ES-I3 (cell line): ENCODE data around the gene ERCC6.

Source experiments
- H3K36me3 ChIP-seq: 2 replicates; pipeline ENCODE4 v1.6.1; 2013; ENCODE audit warnings: mild to moderate bottlenecking, low read length, control low read depth, moderate library complexity; ENCODE audit not compliant: insufficient read depth
- H3K4me1 ChIP-seq: 2 replicates; pipeline ENCODE4 v1.6.1; 2013; ENCODE audit warnings: mild to moderate bottlenecking, control low read depth, low read length; ENCODE audit not compliant: insufficient read depth
- H3K9ac ChIP-seq: 2 replicates; pipeline ENCODE4 v1.6.1; 2013; ENCODE audit warnings: low read depth, mild to moderate bottlenecking, low read length, moderate library complexity
- H3K9me3 ChIP-seq: 2 replicates; pipeline ENCODE4 v1.6.1; 2013; ENCODE audit warnings: mild to moderate bottlenecking, low read length, moderate library complexity; ENCODE audit not compliant: control insufficient read depth, insufficient read depth

Gene ERCC6

GRCh38 chr10:49560526-49560925 is 21.6 kb upstream of the ERCC6 start:
- peaks cover 7% of the 10 kb centered on the region; the same call in 1 of the 2 replicates for H3K4me1 ChIP-seq
- H3K9me3 ChIP-seq: peaks cover 3% of the 10 kb centered on the region; the same call in 1 of the 2 replicates
- no peaks in the 10 kb centered on the region for H3K36me3 ChIP-seq

GRCh38 chr10:49559476-49559875 is 20.6 kb upstream of the ERCC6 start:
- Histone ChIP-seq H3K9ac (no peak overlapping the region), H3K36me3 (no peaks in the 10 kb centered on the region), H3K9me3 (peaks cover 3% of the 10 kb centered on the region; the same call in 1 of the 2 replicates), H3K4me1 (peaks cover 7% of the 10 kb centered on the region; the same call in 1 of the 2 replicates)

More at GRCh38 chr10:49560526-49560925, 21.6 kb upstream of the ERCC6 start:
- no peak overlapping the region for H3K9ac ChIP-seq

GRCh38 chr10:49558190-49558589 is 19.3 kb upstream of the ERCC6 start:
- H3K36me3 ChIP-seq: no peaks in the 10 kb centered on the region
- H3K4me1 ChIP-seq: peaks cover 7% of the 10 kb centered on the region; the same call in 1 of the 2 replicates
- H3K9me3 ChIP-seq: peaks cover 3% of the 10 kb centered on the region; the same call in 1 of the 2 replicates
- H3K9ac ChIP-seq: no peak overlapping the region

- Histone ChIP-seq H3K4me1 (peaks cover 7% of the 10 kb centered on the region; the same call in 1 of the 2 replicates), H3K9me3 (peaks cover 3% of the 10 kb centered on the region; the same call in 1 of the 2 replicates), H3K36me3 (no peaks in the 10 kb centered on the region), H3K9ac (no peak overlapping the region)
These were observed 18.8 kb upstream of the ERCC6 start for GRCh38 chr10:49557681-49558080.

DNA sequence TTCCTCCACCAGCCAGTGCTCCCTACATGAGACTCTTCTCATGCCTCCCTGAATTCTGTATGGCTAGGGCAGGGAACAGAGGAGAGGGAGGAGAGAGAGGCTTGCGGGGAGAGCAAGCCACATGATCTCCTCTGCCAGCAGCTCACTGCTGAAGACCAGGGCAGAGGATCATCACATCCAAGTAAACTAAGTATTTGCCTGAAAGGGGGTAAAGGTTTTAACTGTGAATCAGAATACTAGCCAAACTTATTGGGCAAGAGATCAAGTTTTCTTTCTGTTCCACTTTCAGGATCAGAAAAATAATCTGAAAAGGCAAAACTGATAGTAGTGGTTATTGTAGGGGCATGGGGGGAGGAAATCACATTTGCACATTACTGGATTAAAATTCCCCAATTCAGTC is 17.8 kb upstream of the ERCC6 start:
- H3K4me1 ChIP-seq: peaks cover 7% of the 10 kb centered on the region; the same call in 1 of the 2 replicates
- H3K9ac ChIP-seq: no peak overlapping the region
- H3K9me3 ChIP-seq: peaks cover 3% of the 10 kb centered on the region; the same call in 1 of the 2 replicates
- H3K36me3 ChIP-seq: no peaks in the 10 kb centered on the region

DNA sequence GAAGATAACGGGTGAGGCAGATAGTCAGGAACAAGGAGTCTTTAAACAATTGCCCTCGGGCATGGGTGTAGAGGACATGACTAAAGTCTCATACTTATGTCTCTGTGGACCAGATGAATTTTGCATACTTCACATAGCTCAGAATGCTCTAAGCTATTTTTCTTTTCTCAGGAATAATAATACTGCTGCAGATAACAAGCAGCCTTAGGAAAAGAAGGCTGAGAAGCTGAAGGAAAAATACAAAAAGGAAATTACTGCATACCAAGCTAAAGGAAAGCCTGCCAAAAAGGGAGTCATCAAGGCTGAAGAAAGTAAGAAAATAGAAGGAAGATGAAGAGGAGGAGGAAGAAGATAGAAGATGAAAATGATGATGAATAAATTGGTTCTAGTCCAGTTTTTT is 13.4 kb upstream of the ERCC6 start:
- Histone ChIP-seq H3K9ac (no peak overlapping the region), H3K9me3 (peaks cover 3% of the 10 kb centered on the region; the same call in 1 of the 2 replicates), H3K36me3 (no peaks in the 10 kb centered on the region), H3K4me1 (no peaks in the 10 kb centered on the region)

DNA sequence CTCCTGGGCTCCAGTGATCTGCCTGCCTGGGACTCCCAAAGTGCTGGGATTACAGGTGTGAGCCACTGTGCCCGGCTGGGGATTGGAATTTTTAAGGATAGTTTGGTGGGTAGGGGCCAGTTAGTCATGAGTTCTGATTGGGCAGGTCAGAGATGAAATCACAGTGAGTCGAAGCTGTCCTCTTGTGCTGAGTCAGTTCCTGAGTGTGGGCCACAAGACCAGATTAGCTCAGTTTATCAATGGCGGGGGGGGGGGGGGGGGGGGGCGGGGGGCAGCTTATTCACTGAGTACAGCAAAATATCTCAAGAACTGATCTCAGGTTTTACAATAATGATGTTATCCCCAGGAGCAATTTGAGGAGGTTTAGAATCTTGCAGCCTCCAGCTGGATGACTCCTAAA is 11.6 kb upstream of the ERCC6 start:
- H3K9me3 ChIP-seq: no peaks in the 10 kb centered on the region; the same call in 1 of the 2 replicates
- H3K4me1 ChIP-seq: no peaks in the 10 kb centered on the region
- no peaks in the 10 kb centered on the region for H3K36me3 ChIP-seq
- H3K9ac ChIP-seq: no peak overlapping the region

GRCh38 chr10:49549640-49550346 is 10.9 kb upstream of the ERCC6 start:
- no peaks in the 10 kb centered on the region for H3K36me3 ChIP-seq
- H3K4me1 ChIP-seq: no peaks in the 10 kb centered on the region
- peaks cover 5% of the 10 kb centered on the region for H3K9me3 ChIP-seq
- no peak overlapping the region for H3K9ac ChIP-seq

GRCh38 chr10:49543604-49544003 is 4.7 kb upstream of the ERCC6 start:
- no peak overlapping the region for H3K9ac ChIP-seq
- no peaks in the 10 kb centered on the region for H3K36me3 ChIP-seq
- peaks cover 7% of the 10 kb centered on the region for H3K9me3 ChIP-seq
- H3K4me1 ChIP-seq: no peaks in the 10 kb centered on the region

GRCh38 chr10:49542353-49542752 is 3.4 kb upstream of the ERCC6 start:
- Histone ChIP-seq H3K9ac (no peak overlapping the region), H3K9me3 (peaks cover 7% of the 10 kb centered on the region), H3K4me1 (no peaks in the 10 kb centered on the region), H3K36me3 (no peaks in the 10 kb centered on the region)

DNA sequence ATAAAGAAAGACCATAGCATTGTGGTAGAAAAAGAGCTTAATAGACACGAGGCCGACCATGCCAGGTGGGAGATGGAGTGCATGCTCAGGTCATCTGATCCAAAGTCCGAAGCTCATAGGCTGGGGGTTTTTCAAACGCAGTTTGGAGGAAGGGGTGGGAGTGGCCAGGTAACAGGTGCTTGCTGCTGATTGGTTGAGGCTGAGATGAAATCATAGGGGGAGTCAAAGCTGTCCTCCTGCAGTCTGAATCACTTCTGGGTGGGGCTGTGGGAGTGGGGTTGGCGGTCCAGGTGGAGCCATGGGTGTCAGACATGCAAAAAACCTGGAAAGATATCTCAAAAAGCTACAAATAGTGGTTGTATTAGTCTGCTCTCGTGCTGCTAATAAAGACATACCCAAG is 2.8 kb upstream of the ERCC6 start:
- Histone ChIP-seq H3K4me1 (no peaks in the 10 kb centered on the region), H3K9ac (no peak overlapping the region), H3K36me3 (no peaks in the 10 kb centered on the region), H3K9me3 (peaks cover 7% of the 10 kb centered on the region)

GRCh38 chr10:49540056-49540797 is 1.3 kb upstream of the ERCC6 start:
- Histone ChIP-seq H3K4me1 (no peaks in the 10 kb centered on the region), H3K36me3 (no peaks in the 10 kb centered on the region), H3K9me3 (peaks cover 6% of the 10 kb centered on the region), H3K9ac (peak overlapping the region; percentile 70; the same call in 1 of the 2 replicates)

GRCh38 chr10:49539320-49539885 is 482 bp upstream of the ERCC6 start:
- Histone ChIP-seq H3K36me3 (no peaks in the 10 kb centered on the region), H3K4me1 (no peaks in the 10 kb centered on the region), H3K9me3 (peaks cover 2% of the 10 kb centered on the region), H3K9ac (peak overlapping the region; percentile 70)

DNA sequence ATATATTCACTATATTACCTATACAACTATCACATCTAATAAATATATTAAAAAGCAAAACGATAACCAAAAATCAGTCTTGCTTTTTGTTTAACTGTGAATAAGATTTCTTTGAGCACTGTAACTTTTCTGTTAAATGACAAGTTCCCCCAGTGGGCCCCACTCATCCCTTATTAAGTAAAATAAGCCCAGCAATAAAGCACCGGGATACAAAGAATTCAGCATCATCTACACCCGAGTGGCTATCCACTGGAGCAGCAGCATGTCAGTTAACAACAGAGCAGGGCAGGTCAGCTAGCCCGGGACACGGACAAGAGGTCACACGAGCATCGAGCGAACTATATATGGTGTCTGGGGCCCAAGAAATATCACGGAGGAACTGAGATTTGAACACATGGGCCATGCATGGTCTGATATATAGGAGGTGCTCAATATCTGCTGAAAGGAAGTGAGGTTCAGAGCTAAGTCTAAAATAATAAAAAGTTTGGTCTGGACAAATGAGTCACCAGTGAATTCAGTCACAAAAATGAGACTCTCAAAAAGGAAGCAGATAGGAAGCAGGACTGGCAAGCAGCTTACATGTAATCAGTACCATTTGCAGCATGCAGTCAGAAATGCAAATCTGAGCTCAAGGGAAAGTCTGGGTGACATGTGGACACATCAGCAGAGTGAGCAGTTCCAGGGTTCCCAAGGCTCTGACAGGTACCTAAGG is 4.1 kb downstream of the ERCC6 start:
- Histone ChIP-seq H3K4me1 (no peaks in the 10 kb centered on the region), H3K36me3 (no peaks in the 10 kb centered on the region), H3K9me3 (no peaks in the 10 kb centered on the region), H3K9ac (no peak overlapping the region)
